ENCODE measurements around the gene JCHAIN. TPM values are rescaled to one million over a fixed set of nuclear protein-coding genes. Genes with fewer than 3 reads are reported as not detected.

The JCHAIN gene
- total and polyA plus RNA-seq, 2 of the 4 experiments (the other 2 are of a cell fraction) = 0.72 to 0.86 TPM

- no peak for DNase-seq
- peak overlapping the region; percentile 97 for H2AFZ ChIP-seq (replicated peaks; ENCODE audit: low read length, poor library complexity)
- H2AK9ac ChIP-seq (replicated peaks; ENCODE audit: low read depth, low read length, poor library complexity) = peak overlapping the region; percentile 98
- peak overlapping the region; percentile 93 for H3K27ac ChIP-seq (ENCODE audit: insufficient read depth, low read length)
- no peaks in the 10 kb centered on the region for H4K20me1 ChIP-seq (ENCODE audit: insufficient read depth, low read length)
- H2BK120ac ChIP-seq (ENCODE audit: low read depth, low read length) = no peak overlapping the region
- H4K8ac ChIP-seq (ENCODE audit: low read depth in 2 of 2, low read length in 2 of 2) = peak overlapping the region in 1 of 2 experiments; percentile 18; a peak in 1 of 4 replicates
- in situ Hi-C loops (cut with MboI; ENCODE audit: low sequenced_read_pairs) (no loop called here), intact Hi-C loops (cut with micrococcal nuclease) (loop anchor here (1.0 to 5.0 kb wide), 2 partner anchors 17 to 72 kb away; partner anchors contain the start of gene UTP3), dilution Hi-C loops (cut with HindIII; ENCODE audit: low sequenced_read_pairs, unreplicated experiment) (no loop called here)
- no peak overlapping the region for H3K18ac ChIP-seq (ENCODE audit: low read depth, low read length)
- H4K91ac ChIP-seq (ENCODE audit: insufficient read depth, low read depth, low read length) = no peak overlapping the region
- H2BK5ac ChIP-seq (ENCODE audit: low read depth, low read length, poor library complexity, severe bottlenecking) = peak overlapping the region; percentile 97
- H3K14ac ChIP-seq (replicated peaks; ENCODE audit: low read depth, low read length) = no peak overlapping the region
- WGBS, 2 experiments (ENCODE audit: extremely low coverage in 2 of 2, insufficient read length in 1 of 2) = 0% methylated on average over 21 of the region's 39 CpGs; no CpG with 5 or more reads in 1 of the 2 experiments
- no peaks in the 10 kb centered on the region for H3K36me3 ChIP-seq (ENCODE audit: control insufficient read depth, insufficient read depth, low read length)
- no peak overlapping the region for H3K23ac ChIP-seq (ENCODE audit: low read depth, low read length)
- peaks cover 4% of the 10 kb centered on the region; the same call in 1 of the 2 replicates for H3K4me1 ChIP-seq (ENCODE audit: control insufficient read depth, insufficient read depth, low read length)
- peak overlapping the region; percentile 64 for H3K9ac ChIP-seq (ENCODE audit: low read depth, low read length)
- peak overlapping the region; percentile 20; the same call in 1 of the 2 replicates for H3K4me2 ChIP-seq (ENCODE audit: low read depth, low read length)
- no peaks in the 10 kb centered on the region for H3K27me3 ChIP-seq (ENCODE audit: control insufficient read depth, insufficient read depth, low read length)
- ChIA-PET POLR2A (ENCODE audit: unreplicated experiment) (no interaction called here), CTCF (interaction anchor here (0.7 kb wide), 1 partner anchor 48 kb away, joined by 3 read pairs; no protein-coding TSS in a partner anchor)
- H3K9me1 ChIP-seq (ENCODE audit: insufficient read depth, low read length) = peaks cover 5% of the 10 kb centered on the region
- ATAC-seq (ENCODE audit: low read depth) = peak; percentile 42
- H3K79me1 ChIP-seq (ENCODE audit: low read depth in 1 of 2, low read length in 2 of 2) = peaks cover 17 to 42% of the 10 kb centered on the region in 2 experiments
- no peak overlapping the region for H2BK20ac ChIP-seq (ENCODE audit: low read depth, low read length)
- no TSS peak for BruUV-seq (replicated peaks)
- peak overlapping the region; percentile 67 for H3K4me3 ChIP-seq (ENCODE audit: insufficient read depth, low read depth, low read length)
- H2BK15ac ChIP-seq (ENCODE audit: low read depth, low read length) = no peak overlapping the region
- H3K9me3 ChIP-seq (ENCODE audit: control insufficient read depth, insufficient read depth, low read length) = no peaks in the 10 kb centered on the region
- TF ChIP-seq FOS (IDR thresholded peaks at IDR 0.05; ENCODE audit: low read depth, low read length) = no peak
- no peak for TF ChIP-seq NFE2L2 (IDR thresholded peaks at IDR 0.05; ENCODE audit: low read depth, low read length)
- TF ChIP-seq POLR2A (IDR thresholded peaks at IDR 0.05; ENCODE audit: low read depth, low read length) = no peak
- no peak for TF ChIP-seq MXI1 (IDR thresholded peaks at IDR 0.05; ENCODE audit: borderline replicate concordance, low read depth, low read length)
- TF ChIP-seq ELK1 (IDR thresholded peaks at IDR 0.05; ENCODE audit: borderline replicate concordance, low read depth, low read length) = no peak
- TF ChIP-seq, protein P1, sequence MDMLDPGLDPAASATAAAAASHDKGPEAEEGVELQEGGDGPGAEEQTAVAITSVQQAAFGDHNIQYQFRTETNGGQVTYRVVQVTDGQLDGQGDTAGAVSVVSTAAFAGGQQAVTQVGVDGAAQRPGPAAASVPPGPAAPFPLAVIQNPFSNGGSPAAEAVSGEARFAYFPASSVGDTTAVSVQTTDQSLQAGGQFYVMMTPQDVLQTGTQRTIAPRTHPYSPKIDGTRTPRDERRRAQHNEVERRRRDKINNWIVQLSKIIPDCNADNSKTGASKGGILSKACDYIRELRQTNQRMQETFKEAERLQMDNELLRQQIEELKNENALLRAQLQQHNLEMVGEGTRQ (IDR thresholded peaks at IDR 0.05; ENCODE audit: low read depth, low read length) = no peak
- TF ChIP-seq, protein P2, sequence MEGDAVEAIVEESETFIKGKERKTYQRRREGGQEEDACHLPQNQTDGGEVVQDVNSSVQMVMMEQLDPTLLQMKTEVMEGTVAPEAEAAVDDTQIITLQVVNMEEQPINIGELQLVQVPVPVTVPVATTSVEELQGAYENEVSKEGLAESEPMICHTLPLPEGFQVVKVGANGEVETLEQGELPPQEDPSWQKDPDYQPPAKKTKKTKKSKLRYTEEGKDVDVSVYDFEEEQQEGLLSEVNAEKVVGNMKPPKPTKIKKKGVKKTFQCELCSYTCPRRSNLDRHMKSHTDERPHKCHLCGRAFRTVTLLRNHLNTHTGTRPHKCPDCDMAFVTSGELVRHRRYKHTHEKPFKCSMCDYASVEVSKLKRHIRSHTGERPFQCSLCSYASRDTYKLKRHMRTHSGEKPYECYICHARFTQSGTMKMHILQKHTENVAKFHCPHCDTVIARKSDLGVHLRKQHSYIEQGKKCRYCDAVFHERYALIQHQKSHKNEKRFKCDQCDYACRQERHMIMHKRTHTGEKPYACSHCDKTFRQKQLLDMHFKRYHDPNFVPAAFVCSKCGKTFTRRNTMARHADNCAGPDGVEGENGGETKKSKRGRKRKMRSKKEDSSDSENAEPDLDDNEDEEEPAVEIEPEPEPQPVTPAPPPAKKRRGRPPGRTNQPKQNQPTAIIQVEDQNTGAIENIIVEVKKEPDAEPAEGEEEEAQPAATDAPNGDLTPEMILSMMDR (conservative IDR thresholded peaks at IDR 0.05; ENCODE audit: low read depth, low read length) = no peak
- TF ChIP-seq CHD1 (IDR thresholded peaks at IDR 0.05; ENCODE audit: low read depth, low read length) = no peak
- TF ChIP-seq RFX5 (IDR thresholded peaks at IDR 0.05; ENCODE audit: low read depth, low read length) = no peak
- no peak for TF ChIP-seq SMC3 (IDR thresholded peaks at IDR 0.05; ENCODE audit: low read depth, low read length)
- H3K56ac ChIP-seq (ENCODE audit: extremely low read depth, insufficient read depth, low read length) = no peak overlapping the region
- H4K5ac ChIP-seq (ENCODE audit: low read depth, low read length) = no peak overlapping the region
- H3K4ac ChIP-seq (ENCODE audit: low read depth, low read length) = peak overlapping the region; percentile 43
- H2AK5ac ChIP-seq (ENCODE audit: low read depth, low read length) = no peak overlapping the region
Measured at GRCh38 chr4:70704931-70705182, 38.5 kb upstream of the JCHAIN start.

Data from IMR-90 (cell line).